GM18520 (cell line): ENCODE data around the gene PHACTR1.

ENCODE experiments used
- ATAC-seq: cut with Tn5 transposase; IDR thresholded peaks from one replicate; pipeline ENCODE4 v1.9.1; 2021; ENCODE audit not compliant: unreplicated experiment

The PHACTR1 gene

GRCh38 chr6:12976366-12976765 lies 259.8 kb downstream of the PHACTR1 start:
- no peak for ATAC-seq

- no peak for ATAC-seq
Measured at GRCh38 chr6:12977206-12977605, 260.6 kb downstream of the PHACTR1 start.

- ATAC-seq = no peak
Measured at GRCh38 chr6:12977806-12978205, 261.2 kb downstream of the PHACTR1 start.

GRCh38 chr6:12980741-12981140 lies 264.2 kb downstream of the PHACTR1 start:
- no peak for ATAC-seq

- ATAC-seq = no peak
Measured at GRCh38 chr6:12984776-12985175, 268.2 kb downstream of the PHACTR1 start.

- no peak for ATAC-seq
Measured at GRCh38 chr6:12987783-12988182, 271.2 kb downstream of the PHACTR1 start.

GRCh38 chr6:12990162-12990561 lies 273.6 kb downstream of the PHACTR1 start:
- ATAC-seq = no peak

- ATAC-seq = no peak
Measured at GRCh38 chr6:12991435-12991834, 274.9 kb downstream of the PHACTR1 start.

- no peak for ATAC-seq
Measured at GRCh38 chr6:12992770-12993169, 276.2 kb downstream of the PHACTR1 start.

GRCh38 chr6:12993283-12993898 lies 276.8 kb downstream of the PHACTR1 start:
- ATAC-seq = no peak

- no peak for ATAC-seq
Measured at GRCh38 chr6:12995419-12995818, 278.9 kb downstream of the PHACTR1 start.

GRCh38 chr6:13000537-13000936 lies 284.0 kb downstream of the PHACTR1 start:
- no peak for ATAC-seq

- ATAC-seq = no peak
Measured at GRCh38 chr6:13001927-13002326, 285.4 kb downstream of the PHACTR1 start.

- no peak for ATAC-seq
Measured at GRCh38 chr6:13004601-13005000, 288.0 kb downstream of the PHACTR1 start.

GRCh38 chr6:13005994-13006393 lies 289.4 kb downstream of the PHACTR1 start:
- no peak for ATAC-seq

- ATAC-seq = no peak
Measured at GRCh38 chr6:13006578-13007300, 290.2 kb downstream of the PHACTR1 start.

GRCh38 chr6:13007744-13008143 lies 291.2 kb downstream of the PHACTR1 start:
- no peak for ATAC-seq

- ATAC-seq = no peak
Measured at GRCh38 chr6:13009031-13009430, 292.5 kb downstream of the PHACTR1 start.

GRCh38 chr6:13009461-13009860 lies 292.9 kb downstream of the PHACTR1 start:
- no peak for ATAC-seq

GRCh38 chr6:13011612-13012146 lies 295.1 kb downstream of the PHACTR1 start:
- ATAC-seq = no peak

- ATAC-seq = no peak
Measured at GRCh38 chr6:13012296-13012695, 295.7 kb downstream of the PHACTR1 start.

GRCh38 chr6:13012977-13013680 lies 296.6 kb downstream of the PHACTR1 start:
- ATAC-seq = no peak
